Subcutaneous adipose tissue (tissue), 4 donors: ENCODE data around the gene FGF22. TPM values are rescaled to one million over a fixed set of nuclear protein-coding genes. Genes with fewer than 3 reads are reported as not detected.

ENCODE experiments used
- CTCF ChIP-seq: fragments of 450-650 bp; IDR thresholded peaks from one replicate; pipeline ENCODE4 v1.5.1; 2016; ENCODE audit warnings: low read depth, mild to moderate bottlenecking, control low read depth, antibody characterized with exemption, moderate library complexity
- total RNA-seq, 4 donors: library from RNA; depleted of rRNA; stranded (reverse); fragments of >200 nt; gene quantifications; one replicate each; pipeline ENCODE4 v1.1.0, GENCODE V29; 2016

FGF22 gene
- total RNA-seq, 4 donors from 2014 or later, result 1.3 to 2.2 TPM; not detected in 2

GRCh38 chr19:676339-677105 lies 36.8 kb downstream of the FGF22 start, which contains the start of gene FSTL3:
TSS of gene FSTL3 (plus strand) at chr19:676392. CDS start at chr19:676424, 32 bp downstream.
- TF ChIP-seq CTCF, result no peak

DNA sequence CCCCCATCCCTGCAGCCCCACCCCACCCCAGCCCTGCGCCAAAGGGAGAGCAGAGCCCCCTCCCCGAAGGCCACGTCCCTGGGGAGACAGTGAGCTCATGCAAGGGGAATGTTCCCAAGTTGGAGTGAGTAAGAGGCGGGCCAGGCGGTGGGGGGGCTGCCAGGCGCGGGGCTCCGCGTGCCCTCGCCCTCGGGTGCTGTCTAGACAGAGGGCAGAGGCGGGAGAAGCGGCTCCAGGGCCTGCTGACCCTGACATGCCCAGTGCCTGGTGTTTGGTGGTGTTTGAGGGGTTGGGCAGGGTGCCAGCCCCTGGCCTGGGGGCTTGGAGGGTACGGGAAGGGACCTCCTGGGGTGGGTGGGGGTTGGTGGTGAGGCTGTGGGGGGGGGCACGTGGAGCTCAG lies 37.5 kb downstream of the FGF22 start:
- TF ChIP-seq CTCF, result no peak

DNA sequence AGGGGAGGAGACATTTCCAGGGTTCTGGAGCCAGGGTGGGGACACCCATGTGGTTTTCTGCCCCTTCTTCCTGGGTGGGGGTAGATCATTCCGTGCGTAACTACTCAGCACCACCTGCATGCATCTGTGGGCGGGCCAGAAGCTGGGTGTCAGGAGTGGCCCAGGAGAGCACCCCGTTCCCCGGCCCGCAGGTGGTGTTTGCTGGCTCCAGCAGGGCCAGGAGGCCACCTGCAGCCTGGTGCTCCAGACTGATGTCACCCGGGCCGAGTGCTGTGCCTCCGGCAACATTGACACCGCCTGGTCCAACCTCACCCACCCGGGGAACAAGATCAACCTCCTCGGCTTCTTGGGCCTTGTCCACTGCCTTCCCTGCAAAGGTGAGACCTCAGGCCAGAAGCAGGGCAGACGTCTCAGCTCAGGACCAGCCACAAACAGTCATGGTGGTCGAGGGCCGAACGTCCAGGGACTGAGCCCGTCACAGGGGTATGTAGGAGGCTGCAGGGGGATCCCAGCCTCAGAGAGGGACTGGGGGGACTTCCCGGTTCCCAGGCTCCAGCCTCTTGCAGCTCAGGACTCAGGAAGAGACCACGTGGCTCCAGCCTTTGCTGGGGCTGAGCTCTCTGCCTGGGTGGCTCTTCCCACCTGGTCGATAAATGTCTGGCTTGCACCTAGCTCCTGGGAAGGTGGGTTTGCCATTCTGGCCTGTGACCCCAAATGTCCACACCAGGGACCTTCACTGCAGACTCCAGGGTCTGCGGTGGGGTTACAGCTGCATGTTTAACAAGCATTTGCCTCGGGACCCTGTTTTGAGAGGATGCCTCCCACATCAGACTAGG lies 38.1 kb downstream of the FGF22 start:
- TF ChIP-seq CTCF, result no peak

GRCh38 chr19:678791-679388 lies 39.2 kb downstream of the FGF22 start:
- no peak for TF ChIP-seq CTCF

DNA sequence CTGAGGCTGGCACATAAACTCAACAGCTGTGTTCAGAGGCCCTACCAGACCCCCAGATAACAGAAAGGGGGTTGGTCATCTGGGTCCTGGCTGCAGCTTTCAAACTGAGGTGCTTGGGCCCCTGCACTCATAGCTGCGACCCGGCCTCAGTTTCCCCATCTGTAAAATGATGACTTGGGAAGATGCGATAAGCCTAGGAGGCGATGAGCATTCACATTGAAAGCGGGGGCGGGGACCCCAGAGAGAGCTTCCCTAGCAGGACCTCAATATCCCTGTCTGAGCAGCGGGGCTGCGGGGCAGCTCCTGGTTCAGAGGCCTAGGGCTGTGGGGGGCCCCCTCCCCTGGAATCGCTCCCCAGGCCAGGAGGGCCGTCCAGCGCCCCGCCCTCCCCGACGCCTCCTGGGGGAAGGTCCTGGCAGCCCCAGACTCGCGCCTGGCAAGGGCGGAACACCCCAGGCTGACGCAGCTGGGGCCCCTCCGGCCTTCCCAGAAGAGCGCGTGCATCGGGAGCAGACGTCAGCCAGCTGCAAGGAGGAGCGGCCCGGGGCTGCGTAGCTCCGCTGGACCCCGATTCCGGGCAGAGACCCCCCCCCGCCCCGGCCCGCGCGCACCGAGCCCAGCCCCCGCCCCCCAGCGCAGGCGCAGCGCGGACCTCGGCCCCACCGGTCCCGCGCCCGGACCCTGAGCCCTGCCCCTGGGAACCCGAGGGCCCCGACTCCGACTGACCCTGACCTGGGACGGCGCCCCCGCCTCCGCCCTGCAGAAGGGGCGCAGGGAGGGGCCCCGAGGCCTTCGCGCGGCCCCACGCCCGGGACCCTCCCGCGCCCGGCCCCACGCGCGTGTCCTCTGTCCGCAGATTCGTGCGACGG lies 40.0 kb downstream of the FGF22 start:
- TF ChIP-seq CTCF, result no peak

DNA sequence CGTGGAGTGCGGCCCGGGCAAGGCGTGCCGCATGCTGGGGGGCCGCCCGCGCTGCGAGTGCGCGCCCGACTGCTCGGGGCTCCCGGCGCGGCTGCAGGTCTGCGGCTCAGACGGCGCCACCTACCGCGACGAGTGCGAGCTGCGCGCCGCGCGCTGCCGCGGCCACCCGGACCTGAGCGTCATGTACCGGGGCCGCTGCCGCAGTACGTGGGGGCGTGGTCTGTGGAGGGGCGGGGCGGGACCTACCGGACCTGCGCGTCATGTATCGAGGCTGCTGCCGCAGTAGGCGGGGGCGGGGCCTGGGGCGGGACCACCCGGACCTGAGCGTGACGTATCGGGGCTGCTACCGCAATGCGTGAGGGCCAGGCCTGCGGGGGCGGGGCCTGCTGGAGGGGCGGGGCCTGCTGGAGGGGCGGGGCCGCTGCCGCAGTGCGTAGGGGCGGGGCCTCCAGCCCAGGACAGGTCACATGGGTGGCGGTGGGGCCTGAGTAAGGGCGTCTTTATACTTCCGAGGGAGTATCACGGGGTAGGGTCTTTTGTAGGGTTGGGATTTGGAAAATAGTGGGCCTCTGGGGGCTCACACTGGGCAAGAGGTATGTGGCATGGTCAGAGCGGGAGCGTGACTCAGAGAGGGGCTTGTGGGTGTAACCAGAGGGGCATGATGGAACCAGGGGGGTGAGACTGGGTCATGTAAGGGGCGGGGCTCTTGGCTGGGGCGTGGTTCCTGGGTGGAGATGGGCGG lies 40.8 kb downstream of the FGF22 start:
- no peak for TF ChIP-seq CTCF
